GM12874 (cell line): ENCODE results near the gene WDPCP.

Experiments used
- CTCF ChIP-seq: IDR thresholded peaks from 2 replicates; pipeline ENCODE4 v1.5.1; 2011; ENCODE audit warnings: low read depth, mild to moderate bottlenecking, control low read depth, low read length, moderate library complexity; ENCODE audit not compliant: insufficient read depth

Gene WDPCP

GRCh38 chr2:63403820-63404219, 184.5 kb downstream of the WDPCP start:
- no peak for TF ChIP-seq CTCF

GRCh38 chr2:63399156-63399555, 189.1 kb downstream of the WDPCP start:
- no peak for TF ChIP-seq CTCF

GRCh38 chr2:63379451-63379850, 208.8 kb downstream of the WDPCP start:
- no peak for TF ChIP-seq CTCF

- TF ChIP-seq CTCF, result no peak
These were observed 209.7 kb downstream of the WDPCP start for GRCh38 chr2:63378589-63378988.

- TF ChIP-seq CTCF, result no peak
These were observed 213.9 kb downstream of the WDPCP start for GRCh38 chr2:63374341-63374740.

GRCh38 chr2:63372549-63372948, 215.7 kb downstream of the WDPCP start:
- TF ChIP-seq CTCF, result no peak

GRCh38 chr2:63369146-63369545, 219.1 kb downstream of the WDPCP start:
- TF ChIP-seq CTCF, result no peak

GRCh38 chr2:63364866-63365265, 223.4 kb downstream of the WDPCP start:
- no peak for TF ChIP-seq CTCF
